HG02970 (cell line): Measurements from ENCODE around the gene ELF1.
"Not testable (repeated sequence)": the region's sequence is repeated elsewhere in the genome, so short reads cannot be mapped to it uniquely, and the experiment has no call there.

Experiments
- ATAC-seq: cut with Tn5 transposase; IDR thresholded peaks from one replicate; pipeline ENCODE4 v1.9.1; 2021; ENCODE audit warnings: mild to moderate bottlenecking, moderate library complexity, moderate number of reproducible peaks; ENCODE audit not compliant: unreplicated experiment, low FRiP score

Gene ELF1

DNA sequence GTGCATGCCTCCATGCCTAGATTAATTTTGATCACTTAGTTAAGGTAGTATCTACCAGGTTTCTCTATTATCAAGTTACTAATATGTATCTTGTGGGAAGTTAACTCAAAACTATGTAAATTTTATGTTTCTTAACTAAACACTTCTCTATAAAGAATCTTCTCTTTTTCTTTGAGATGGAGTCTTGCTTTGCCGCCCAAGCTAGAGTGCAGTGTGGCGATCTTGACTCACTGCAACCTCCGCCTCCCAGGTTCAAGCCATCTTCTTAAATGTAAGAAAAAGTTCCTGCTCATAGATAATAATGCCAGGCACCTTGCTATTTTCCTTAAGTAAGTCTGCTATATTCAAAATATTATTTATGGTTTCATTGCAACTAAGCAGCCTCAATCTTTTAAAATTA is 58.4 kb downstream of the ELF1 start:
- no peak for ATAC-seq

DNA sequence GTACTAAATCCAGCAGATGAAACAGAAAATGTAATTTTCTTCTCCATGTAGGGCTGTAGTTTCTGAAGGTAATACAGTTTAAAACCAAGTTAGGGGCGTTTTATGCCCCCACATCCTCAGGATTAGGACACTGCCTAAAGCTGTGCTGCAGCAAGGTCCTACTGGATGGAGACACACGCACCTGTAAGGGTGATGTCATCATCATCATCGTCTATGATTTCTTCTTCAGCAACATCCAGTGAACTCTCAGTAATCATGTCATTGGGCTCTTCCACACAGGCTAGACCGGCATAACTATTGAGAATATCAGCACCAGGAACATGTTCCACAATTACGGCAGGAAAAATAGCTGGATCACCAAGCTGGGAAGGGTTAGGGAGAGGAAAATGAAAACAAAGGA is 60.5 kb downstream of the ELF1 start:
- ATAC-seq = no peak

DNA sequence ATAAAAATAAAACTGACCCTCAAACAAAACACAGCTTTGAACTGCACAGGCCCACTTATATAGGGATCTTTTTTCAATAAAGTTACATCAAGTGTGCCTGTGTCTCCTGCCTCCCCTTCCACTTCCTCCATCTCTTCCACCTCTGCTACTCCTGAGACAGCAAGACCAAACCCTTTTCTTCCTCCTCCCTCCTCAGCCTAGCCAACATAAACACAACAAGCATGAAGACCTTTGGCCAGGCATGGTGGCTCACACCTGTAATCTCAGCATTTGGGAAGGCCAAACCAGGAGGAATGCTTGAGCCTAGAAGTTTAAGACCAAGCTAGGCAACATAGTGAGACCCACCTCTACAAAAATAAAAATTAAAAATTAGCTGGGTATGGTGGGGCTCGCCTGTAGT is 72.6 kb downstream of the ELF1 start:
- ATAC-seq = no peak

DNA sequence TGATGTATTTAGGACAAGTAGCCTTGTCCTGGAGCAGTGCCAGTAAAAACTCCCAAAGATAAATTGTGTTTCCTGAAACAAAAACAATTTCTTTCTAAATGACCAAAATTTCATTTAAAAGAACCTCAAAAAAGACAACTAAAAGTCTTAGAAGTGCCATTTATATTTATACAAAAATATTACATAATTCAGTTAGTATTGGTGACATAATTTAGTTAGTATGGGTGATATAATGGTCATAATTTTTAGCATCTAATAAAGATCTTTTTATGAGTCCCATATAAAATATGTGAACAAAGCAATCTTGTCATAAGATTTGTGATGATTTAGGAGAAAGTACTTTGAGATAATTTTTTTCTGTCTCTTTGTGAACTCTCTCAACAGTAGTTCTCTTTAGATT is 76.0 kb downstream of the ELF1 start:
- no peak for ATAC-seq

DNA sequence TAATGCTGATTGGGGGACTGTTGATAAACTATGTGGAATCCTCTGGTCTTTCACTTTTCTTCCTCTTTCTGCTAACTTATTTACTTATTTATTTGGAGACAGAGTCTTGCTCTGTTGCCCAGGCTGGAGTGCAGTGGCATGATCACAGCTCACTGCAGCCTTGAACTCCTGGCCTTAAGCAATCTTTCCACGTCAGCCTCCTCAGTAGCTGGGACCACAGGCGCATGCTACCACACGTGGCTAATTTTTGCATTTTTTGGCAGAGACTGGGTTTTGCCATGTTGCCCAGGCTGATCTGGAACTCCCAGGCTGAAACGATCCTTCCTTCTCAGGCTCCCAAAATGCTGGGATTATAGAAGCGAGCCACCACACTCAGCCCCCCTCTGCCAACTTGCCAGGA is 77.5 kb downstream of the ELF1 start:
- no peak for ATAC-seq

DNA sequence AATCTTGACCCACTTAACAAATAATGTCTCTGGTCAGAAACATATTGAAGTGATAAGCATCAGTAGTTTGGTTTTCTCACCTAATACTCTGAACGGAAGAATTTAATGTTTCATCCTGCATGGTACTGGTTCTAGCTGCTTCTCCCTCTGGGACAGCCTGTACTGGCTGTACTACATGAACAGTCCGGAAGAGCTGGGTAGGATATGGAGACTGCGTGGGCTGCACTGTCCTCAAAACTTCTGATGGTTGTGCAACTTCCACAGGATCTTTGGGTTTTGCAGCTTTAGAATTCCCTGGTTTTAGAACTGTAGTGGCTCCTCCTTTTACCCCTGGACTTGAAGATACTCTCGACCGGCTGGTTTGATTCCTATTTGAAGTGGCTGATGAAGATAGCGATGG is 78.3 kb downstream of the ELF1 start:
- ATAC-seq = no peak

DNA sequence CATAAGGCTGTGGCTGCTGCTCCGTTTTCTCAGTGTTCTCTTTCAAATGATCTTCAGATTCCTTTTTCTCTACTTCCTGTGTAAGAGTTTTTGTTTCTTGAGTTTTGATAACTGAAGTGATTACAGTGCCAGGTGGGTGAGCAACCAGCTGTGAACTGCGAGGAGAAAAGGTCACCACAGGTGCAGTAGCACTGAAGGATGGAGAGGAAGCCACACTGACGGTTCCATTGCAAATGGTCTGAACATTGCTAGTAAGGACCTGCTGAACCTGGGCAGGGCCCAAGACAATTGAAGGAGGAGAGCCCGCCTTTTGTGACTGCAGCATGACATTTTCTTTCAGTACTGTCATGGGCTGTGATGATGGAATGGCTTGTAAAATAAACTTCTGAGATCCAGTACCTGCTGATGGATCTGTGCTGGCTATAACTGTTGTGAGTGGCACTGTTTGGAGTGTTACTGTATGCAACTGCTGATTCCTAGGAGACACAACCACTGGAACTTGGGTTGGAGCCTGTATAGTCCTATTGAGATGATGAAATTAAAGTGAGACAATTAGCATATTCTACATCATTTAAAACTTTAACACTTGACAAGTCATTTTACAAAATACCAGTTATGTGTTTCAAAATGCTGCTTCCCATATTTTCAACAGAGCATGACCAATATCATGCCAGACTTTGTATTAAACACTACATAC is 85.5 kb downstream of the ELF1 start:
- no peak for ATAC-seq

DNA sequence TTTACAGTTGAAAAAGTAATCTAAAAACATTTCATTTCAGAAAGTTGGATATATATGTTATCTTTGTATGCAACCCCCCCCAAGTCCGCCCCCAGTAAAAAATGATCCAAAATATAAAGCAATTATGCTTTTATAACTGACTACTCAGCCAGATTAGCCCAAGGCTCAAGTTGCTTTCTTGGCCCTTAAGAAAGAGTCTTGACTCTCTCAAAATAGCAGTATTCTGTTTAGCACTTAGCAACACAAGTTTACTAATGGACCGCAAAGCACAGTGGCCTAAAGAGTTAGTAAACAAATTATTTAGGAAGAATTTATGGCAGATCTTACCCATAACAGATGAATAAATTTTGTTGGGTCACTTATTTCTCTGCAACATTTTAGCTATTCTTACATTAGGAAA is 86.9 kb downstream of the ELF1 start:
- ATAC-seq = no peak

DNA sequence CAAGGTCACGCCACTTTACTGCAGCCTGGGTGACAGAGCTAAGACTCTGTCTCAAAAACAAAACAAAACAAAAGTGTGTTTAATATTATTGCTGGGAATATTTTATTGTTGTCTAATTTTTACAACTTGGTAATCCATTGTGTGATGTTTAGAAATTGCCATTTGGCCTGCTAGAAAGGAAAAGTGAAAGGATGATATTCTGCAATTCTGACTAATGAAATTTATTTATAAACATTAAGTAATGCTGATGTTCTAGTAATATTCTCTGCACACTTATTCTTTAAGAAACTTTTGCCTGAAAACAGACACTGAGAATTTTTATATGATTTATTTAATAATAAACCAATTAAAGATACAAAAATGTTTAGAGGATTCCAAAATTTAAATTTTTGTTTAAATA is 87.4 kb downstream of the ELF1 start:
- no peak for ATAC-seq

DNA sequence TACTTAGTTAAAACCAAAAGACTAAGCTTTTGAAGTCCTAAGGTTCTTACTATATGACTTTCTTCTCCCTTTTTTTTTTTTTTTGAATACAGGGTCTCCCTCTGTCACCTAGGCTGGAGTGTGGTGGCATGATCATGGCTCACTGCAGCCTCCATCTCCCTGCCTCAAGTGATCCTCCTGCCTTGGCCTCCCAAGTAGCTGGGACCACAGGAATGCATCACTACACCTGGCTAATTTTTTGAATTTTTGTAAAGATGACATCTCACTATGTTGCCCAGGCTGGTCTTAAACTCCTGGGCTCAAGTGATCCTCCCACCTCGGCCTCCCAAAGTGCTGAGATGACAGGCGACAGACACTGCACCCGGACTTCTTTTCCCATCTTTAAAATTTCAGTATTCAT is 89.2 kb downstream of the ELF1 start:
- not testable (repeated sequence) for ATAC-seq

DNA sequence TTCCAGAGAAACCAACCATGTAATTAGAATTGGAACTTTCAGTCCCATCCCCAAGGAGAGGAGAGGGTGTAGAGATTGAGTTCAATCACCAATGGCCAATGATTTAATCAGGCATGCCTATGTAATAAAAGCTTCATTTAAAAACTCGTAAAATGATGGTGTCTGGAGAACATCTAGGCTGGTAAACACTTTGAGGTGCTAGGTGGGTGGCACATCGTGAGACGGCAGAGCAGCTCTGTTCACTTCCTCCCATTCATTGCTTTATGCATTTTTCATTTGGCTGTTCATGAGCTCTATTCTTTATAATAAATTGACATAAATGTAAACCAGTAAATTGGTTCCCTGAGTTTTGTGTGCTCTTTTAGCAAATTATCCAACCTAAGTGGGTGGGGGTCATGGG is 90.1 kb downstream of the ELF1 start:
- no peak for ATAC-seq

DNA sequence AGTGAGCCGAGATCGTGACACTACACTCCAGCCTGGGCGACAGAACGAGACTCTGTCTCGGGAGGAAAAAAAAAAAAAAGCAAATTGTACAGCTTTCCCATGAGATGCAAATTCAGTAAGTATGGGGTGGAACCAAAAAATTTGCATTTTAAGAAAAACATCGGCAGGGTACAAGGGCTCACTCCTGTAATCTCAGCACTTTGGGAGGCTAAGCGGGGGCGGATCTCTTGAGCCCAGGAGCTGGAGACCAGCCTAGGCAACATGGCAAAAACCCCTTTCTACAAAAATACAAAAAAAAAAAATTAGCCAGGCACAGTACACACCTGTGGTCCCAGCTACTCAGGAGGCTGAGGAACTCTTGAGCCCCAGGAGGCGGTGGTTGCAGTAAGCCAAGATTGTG is 91.2 kb downstream of the ELF1 start:
- no peak for ATAC-seq

DNA sequence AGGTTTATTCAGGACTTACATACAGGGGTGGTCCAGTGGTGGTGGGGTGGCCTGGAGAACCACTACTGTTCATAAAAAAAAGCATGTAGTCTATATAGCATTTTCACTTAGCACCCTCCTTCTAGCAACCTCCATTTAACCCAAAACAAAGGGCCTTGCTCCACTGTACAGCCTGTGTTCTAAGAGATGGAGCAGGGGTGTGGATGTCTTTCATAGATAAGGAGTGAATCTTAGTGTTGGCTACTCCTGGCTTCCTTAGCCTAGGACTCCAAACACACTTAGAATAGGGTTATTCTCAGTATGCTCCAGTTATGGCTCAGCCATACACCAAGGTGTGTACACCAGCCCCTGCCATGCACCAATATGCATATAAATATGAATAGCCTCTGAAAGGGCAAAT is 95.2 kb downstream of the ELF1 start:
- ATAC-seq = no peak

DNA sequence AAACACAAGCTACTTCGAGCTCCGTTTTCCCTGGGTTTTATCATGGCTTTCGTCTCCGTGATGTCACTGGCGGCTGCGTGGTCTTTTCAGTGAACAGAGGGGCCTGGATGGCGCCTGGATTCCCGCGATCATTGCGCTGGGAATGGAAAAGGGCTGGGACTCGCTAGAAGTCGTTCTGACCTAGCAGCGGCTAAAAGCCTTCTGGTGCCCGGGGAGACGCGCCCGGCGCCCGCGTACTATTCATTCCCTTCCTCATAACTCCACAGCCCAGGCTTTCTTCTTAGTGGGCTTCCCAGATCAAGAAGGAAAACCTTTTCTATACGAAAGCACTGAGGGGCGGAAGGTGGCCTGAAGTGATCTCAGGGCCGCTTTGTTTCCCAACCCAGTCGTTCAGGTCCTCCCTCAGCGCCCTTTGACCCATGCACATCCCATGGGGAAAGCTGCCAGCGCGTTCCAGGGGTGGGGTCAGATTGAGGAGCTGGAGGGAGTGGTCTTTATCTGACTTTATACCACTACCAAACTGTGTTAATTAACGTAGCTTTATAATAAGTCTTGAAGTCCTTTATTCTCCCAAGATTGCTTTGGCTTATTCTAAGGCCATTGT is 96.6 kb downstream of the ELF1 start:
- no peak for ATAC-seq

DNA sequence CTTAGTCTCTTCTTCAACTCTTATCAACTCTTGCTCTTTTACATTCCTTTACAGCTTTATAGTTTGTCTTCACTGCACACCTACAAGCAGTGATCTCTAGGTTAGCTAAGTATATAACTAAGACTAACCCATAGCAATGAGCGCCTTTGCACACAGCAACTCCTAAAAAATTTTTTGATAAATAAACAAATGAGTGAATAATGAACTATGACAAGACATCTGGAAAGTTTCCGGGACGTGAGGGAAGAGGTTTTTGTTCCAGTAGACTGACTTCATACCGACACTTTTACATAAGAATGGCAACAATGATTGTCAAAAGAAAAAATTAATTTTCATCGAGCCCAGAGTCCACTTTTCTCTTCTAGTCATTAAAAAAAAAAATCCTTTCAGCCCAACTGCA is 98.3 kb downstream of the ELF1 start:
- no peak for ATAC-seq

DNA sequence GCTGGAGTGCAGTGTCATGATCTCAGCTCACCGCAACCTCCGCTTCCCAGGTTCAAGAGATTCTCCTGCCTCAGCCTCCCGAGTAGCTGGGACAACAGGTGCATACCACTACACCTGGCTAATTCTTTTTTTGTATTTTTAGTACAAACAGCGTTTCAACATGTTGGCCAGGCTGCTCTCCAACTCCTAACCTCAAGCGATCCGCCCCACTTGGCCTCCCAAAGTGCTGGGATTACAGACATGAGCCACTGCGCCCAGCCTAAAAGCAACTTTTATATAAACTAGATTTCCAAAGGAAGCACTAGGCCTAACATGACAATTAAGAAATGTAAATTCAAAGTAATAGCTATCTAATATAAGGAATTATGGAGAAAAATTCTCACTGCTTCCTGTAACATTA is 99.2 kb downstream of the ELF1 start:
- ATAC-seq = not testable (repeated sequence)

DNA sequence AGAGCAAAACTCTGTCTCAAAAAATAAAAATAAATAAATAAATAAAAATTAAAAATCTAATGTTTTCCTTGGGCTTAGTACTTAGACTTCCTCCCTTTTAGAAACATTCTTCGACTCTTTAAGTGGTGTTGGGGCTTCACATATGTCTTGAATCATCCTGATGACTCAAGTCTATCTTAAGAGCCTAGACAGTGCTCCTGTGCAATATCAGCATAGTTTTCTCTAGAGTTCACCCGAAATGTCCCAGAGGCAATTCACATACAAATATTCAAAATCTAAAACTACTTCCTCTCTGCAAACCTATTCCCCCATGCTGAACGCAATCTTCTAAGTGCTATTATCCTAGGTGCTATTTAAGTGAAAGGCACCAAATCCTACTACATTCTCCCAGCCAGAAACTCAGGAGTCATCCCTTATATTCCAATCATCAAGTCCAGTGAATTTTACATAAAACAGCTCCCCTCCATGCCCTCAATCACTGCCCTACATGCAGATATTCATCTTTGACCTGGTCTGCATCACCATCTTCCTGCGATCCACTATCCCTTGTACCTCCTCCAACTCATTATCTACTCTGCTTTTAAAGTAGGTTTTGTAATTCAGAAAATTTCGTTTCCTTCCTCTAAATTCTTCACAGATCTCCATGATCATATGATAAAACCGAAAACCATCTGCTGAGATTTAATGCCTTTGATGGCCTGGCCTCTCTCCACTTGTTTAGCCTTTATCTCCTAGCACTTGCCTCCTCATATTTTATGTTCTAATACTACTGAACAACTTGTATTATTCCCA is 102.7 kb downstream of the ELF1 start:
- no peak for ATAC-seq

DNA sequence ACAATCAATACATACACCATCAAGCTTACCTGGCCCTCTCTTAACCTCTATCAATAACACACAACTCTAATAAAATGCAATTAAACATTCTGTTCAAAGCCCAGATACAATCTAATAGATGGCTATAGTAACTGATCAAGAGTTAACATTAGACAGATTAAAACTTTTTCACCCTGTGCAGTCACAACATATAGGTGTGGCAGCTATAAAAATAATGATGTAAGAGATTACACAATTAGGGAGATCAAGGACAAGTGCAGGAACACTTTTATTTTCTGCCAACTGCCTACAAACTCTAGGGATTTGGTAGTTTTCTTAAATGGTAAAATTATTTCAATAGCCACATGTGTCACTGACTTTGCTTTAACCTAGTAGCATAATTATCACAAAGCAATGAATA is 104.3 kb downstream of the ELF1 start:
- not testable (repeated sequence) for ATAC-seq

DNA sequence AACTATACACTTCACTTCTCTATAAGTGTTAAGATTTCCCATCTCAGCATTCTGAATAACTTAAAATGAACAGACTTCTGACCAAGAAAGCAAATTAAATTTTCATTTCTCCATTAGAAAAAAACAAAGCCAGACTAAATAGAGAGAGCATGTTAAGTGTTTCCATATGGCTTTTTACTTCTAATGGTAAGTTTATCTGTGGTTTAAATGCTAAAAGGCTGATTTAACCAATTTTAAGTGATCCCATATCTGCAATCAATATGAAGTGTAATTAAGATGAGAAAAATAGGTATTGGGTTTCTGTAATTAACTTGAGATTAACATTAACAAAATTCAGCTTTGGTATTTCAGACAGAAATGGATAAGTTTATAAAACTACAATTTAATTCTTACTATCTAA is 107.8 kb downstream of the ELF1 start:
- no peak for ATAC-seq

DNA sequence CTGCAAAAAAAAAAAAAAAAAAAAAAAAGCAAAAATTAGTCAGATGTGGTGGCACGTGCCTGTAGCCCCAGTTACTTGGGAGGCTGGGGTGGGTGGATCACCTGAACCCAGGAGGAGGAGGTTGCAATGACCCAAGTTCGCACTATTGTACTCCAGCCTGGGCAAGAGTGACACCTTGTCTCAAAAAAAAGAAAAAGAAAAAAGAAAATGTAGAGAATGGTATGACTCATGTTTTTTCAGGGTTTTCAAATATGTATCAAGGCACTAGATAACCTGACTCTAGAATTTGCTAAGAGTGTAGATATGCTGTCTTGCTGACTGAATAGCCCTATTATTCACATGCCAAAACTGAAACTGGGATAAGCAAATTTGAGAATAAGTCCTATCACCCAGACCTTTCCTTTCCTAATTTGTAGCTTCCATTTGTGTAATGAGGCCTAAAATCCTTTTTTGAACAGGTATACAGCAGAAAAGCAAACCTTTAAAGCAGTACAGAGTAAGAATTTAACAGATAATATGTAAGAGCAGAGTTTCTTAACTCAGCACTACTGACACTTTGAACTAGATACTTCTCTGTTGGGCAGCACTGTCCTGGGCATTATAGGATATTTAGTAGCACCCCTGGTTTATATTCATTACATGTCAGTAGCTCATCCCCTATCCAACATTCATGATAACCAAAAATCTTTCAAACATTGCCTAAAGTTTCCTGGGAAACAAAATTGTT is 108.6 kb downstream of the ELF1 start:
- ATAC-seq = no peak

DNA sequence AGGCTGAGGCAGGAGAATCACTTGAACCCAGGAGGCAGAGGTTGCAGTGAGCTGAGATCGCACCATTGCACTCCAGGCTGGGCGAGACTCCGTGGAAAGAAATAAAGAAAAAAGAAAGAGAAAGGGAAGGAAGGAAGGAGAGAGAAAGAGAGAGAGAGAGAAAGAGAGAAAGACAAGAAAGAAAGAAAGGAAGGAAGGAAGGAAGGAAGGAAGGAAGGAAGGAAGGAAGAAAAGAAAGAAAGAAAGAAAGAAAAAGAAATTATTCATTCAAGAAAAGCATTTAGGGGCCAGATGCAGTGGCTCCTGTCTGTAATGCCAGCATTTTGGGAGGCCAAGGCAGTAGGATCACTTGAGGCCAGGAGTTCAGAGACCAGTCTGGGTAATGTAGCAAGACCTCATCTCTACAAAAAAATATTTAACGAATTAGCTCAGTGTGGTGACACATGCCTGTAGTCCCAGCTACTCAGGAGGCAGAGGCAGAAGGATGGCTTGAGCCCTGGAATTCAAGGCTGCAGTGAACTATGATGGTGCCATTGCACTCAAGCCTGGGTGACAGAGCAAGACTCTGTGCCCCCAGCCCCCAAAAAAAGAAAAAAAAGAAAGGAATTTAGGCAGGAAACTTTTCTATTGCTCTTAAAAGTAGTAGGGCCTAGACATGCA is 109.4 kb downstream of the ELF1 start:
- ATAC-seq = not testable (repeated sequence)
